HG03095 (cell line): ENCODE measurements around the gene ATOH8.

ENCODE experiments used
- ATAC-seq: cut with Tn5 transposase; IDR thresholded peaks from one replicate; pipeline ENCODE4 v1.9.1; 2021; ENCODE audit warnings: moderate library complexity; ENCODE audit not compliant: unreplicated experiment

The ATOH8 gene

DNA sequence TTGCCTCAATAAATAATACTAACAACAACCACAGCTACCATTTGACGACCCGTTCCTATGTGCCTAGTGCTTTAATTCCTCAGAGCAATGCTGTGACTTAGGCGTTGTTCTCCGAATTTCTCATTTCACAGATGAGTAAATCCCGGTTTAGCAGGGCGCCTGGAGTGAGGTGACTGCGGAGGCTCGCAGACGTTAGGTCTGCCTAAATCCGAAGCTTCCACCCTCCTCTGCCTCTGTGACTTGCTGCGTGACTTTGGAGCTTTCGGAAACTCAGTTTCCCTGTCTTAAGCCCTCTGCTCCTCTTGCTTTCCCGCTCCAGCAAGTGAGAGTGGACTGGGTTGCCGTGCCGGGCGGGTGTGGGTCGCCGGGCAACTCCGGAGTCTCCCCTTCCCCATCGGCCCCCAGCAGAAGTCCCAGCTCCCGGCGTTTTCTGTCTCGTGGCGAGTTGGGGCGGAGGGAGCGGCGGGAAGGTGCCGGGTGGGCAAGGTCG, 711 bp upstream of the ATOH8 start:
- ATAC-seq: no peak

DNA sequence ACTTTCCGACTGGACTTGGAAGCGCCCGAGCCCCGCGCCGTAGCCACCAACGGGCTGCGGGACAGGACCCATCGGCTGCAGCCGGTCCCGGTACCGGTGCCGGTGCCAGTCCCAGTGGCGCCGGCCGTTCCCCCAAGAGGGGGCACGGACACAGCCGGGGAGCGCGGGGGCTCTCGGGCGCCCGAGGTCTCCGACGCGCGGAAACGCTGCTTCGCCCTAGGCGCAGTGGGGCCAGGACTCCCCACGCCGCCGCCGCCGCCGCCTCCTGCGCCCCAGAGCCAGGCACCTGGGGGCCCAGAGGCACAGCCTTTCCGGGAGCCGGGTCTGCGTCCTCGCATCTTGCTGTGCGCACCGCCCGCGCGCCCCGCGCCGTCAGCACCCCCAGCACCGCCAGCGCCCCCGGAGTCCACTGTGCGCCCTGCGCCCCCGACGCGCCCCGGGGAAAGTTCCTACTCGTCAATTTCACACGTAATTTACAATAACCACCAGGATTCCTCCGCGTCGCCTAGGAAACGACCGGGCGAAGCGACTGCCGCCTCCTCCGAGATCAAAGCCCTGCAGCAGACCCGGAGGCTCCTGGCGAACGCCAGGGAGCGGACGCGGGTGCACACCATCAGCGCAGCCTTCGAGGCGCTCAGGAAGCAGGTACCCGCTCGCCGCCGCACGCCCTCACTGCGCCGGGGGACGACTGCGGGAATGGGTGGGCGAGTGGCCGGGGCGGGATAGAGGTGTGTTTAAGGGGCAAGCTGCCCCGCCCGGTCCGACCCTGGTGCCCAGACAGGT, 713 bp downstream of the ATOH8 start:
- ATAC-seq: no peak

DNA sequence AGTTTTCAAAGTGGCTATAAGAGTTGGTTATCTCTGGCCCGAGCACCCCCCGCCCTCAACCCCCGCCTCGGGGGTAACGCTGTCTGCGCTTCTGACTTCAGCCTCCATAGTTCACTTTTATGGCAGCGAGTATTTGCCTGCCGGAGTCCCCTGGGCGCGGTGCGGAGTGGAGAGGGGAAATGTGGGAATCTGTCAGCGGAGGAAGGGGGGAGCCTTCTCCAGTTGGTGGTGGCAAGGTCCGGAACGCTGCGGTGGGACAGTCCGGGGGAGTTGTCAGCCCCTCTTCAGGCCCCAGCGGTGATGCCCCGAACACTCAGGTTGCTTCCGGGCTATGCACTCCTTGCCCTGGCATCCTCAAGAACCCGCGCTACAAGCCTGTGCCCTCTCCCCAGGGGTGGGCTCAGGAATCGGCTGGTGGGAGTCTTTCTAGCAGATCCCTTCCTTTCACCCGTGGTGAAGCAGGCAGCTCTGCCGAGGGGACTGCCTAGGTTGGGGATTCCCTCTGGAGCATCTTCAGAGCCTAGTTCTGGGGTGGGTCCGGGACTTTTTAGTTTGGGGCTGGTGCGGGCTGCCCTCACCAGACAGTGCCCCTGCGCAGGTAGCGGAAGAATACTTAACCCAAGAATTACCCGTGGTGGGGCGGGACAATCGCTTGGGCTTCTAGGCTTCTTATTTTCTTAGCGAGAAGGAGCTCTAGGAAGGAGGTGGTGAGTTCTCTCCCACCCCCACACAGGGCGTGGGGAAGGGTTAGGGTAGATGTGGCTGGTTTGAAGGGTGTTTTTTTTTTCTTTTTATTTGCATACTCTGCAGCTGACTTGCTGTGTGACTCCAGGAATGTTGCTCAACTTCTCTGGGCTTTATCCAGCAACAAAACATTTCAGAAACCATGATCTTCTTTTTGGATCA, 1.6 kb downstream of the ATOH8 start:
- ATAC-seq: no peak

DNA sequence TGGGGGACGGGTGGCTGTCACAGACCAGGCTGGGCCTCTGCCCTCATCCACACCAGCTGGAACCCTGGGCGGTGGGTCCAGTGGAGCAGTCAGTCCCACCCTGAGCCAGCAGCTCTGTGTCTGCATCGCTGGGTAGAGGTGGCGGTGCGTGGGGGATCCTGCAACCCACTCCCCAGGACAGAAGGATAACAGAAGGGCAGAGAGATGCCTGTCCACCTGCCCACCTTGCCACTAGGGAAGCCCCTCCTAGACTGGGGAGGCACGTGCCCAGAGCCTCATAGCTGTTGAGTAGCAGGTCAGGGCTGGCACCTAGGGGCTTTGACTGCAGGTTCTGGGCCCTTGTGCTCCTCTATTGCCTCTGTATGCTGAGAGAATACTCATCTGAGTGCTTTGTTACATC, 2.4 kb downstream of the ATOH8 start:
- no peak for ATAC-seq

DNA sequence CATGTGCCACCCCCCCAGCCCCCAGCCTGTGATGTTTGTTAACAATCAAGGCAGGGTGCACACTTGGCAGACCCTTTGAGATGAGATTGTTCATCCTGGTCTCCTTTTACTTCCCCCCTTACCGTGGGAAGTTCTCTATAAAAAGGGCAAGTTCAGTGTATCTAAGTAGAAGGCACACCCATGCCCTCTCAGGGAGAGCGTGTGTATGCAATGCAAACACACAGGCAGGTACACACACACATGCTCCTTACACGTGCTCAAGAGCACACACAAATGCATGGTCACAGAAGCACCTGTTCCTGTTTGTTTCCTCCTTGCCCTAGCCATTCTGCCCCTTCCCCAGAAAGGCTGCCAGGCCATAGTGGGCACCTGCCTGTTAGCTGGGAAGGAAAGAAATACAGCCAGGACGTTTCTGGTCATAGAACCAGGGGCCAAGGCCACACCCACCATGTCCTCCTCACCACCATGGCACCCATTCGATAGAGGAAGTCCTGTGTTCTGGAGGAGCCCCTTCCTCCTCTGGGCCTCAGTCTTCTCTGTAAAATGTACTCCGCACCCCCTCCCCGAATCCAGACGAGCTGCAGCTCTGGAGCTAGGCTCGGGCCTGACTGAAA, 3.1 kb downstream of the ATOH8 start:
- ATAC-seq: no peak

DNA sequence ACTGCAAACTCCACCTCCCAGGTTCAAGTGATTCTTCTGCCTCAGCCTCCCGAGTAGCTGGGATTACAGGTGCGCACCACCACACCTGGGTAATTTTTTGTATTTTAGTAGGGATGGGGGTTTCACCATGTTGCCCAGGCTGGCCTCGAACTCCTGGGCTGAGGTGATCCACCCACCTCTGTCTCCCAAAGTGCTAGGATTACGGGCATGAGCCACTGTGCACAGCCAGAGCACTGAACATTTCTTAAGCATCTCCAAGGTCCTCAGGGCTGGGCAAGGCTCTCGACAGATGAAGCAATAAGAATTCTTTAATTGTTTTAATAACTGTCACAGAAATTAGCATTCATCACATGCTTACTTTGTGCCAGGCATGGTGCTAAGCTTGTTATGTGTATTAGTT, 4.1 kb downstream of the ATOH8 start:
- ATAC-seq: no peak

DNA sequence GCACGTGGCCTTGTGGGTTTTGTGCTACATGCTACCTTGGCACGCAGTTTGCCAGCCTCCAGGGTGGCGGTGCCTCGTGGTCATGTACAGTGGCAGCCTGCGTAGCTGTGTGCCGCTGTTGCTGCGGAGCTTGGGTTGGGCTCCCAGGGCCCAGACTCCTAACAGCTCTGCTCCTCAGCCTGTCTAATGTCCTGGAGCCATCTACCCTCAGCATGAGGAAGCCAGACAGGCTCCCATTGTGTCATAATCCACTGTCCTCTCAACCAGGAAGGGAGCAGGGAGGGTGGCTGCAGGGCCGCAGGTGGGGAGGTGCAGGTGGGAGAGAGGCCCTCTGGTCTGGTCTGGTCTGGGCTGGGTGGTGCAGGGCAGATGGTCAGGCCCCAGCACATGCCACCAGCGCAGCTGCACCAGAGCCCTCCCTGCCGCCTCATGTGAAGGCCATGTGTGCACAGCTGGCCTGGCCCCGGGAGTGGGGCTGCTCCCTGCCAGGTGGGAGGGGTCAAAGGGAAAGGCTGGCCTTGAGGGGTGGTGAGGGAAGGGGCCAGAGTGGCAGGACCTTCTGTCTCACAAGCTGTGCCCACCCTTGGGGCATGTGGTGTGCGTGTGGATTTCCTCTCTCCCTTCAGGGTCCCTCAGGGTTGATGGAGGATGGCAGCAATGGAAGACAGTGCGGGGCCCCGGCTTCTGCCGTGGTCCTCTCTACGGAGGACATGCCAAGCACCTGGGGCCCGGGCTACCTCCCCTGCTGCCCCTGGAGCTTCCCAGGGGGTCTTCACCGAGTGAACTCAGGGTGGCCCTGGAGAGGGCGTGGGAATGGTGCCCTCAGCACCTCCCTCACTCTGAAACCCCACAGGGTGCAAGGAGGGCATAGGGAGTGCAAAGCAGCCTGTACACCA, 4.8 kb downstream of the ATOH8 start:
- no peak for ATAC-seq

DNA sequence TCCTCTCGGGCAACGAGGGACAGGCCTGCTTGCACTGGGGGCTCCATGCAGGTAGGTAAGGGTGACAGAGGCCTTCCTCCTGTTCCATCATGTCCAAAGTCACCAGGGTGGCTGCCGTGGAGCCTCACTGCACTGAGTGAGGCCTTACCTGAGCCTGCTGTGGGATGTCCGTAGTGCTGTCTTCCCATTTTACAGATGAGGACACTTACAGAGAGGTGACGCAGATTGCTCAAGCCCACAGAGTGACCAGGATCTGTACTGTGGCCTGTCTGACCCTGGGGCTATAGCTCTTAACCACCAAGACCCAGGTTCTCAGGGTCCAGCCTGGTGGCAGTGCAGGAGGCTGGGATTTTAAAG, 5.4 kb downstream of the ATOH8 start:
- ATAC-seq: no peak

DNA sequence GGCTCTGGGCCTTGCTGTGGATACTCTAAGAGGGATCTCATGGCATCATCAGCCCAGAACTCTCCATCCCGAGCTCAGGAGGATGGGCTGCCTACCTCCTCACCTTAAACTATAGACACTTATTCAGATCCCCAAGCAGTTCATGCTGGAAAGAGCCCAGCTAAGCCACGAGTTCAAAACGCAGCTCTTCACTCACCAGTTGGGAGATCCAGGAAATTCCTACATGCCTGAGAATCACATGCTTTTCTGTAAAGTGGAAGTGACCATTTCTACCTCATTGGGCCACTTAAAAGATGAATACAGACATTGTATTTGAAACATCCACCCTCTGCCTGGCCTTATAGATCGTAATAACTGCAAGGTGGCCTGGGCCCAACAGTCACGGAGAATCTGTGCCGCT, 6.6 kb downstream of the ATOH8 start:
- ATAC-seq: no peak

DNA sequence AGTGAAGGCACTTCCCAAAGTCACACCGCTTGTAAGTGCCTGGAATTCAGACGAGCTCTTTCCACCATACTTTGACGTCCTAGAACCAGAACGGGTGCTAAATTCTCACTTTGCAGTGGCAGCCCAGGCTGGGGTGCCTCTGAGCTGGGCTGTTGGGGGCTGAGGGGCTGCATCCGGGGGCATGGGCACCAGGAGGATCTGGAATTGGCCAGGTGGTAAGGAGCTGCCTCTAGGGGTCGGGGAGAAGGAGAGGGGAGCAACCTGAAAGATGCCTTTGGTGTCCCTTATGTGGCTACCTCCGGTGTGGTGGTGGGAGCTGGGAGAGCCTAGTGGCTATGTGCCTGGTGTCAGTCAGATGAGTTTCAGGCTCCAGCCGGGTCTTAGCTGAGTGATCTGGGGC, 7.1 kb downstream of the ATOH8 start:
- no peak for ATAC-seq

DNA sequence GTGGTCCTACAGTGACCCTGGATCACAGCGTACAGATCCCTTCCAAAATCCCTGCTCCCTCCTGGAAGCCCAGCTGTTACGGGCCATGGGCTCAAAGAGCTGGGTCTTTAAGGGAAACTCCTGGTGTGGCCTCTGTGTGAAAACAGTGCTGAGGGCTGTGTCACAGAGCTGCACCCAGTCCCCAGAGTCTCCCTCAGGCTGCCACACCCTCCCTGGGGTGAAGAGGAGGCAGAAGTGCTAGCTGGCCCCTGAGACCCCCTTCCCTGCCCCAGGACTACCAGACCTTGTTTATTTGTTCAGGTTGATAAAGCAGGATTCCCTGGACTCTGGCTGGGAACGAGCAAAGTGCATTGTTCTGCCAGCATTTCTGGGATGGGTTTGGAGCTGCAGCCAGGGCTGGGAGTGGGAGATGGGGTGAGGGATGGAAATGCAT, 7.7 kb downstream of the ATOH8 start:
- ATAC-seq: no peak

DNA sequence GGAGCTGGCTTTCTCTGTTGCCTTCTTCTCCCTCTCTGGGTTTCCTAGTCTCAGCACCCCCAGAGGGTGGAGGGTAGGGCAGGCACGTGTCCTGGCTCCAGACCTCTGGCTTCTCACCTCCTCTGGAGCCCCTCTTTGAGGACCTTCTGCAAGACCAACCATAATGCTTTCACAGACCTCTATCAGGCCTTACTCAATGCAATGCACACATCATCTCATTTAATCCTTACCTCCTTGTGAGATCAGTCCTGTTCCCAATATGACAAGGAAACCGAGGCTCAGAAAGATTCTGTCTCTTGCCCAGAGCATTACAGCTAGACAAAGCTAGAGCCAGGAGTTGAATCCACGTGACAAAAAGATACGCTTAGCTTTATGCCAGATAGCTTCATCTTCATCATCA, 8.2 kb downstream of the ATOH8 start:
- no peak for ATAC-seq

DNA sequence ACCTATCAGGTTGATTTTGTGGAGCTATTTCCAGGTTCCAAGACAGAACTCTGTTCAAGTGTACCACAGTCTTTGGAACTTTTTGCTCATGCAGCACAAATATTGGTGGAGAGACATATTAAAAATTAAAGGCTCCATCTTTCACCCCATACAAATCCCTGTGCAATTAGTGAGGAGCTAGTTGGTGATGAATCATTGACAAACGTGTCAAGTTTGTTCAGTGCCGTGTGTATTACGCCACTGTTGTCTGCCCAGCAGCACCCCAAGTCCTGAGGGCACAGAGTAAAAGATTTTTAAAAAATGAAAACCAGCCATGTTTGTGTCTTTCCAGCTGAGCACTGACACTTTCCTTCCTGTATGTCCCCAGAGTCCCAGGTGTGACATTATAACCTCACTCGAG, 9.3 kb downstream of the ATOH8 start:
- no peak for ATAC-seq

DNA sequence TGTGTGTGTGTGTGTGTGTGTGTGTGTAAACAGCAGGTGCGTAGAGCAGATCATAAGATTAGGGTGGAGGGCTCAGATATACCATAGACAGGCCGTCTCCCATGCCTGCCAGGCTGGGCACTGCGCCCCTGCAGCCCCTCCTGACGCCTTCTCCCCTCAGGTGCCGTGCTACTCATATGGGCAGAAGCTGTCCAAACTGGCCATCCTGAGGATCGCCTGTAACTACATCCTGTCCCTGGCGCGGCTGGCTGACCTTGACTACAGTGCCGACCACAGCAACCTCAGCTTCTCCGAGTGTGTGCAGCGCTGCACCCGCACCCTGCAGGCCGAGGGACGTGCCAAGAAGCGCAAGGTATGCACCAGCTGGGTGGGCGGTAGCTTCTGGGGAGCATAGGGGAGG, 10.0 kb downstream of the ATOH8 start:
- ATAC-seq: no peak

DNA sequence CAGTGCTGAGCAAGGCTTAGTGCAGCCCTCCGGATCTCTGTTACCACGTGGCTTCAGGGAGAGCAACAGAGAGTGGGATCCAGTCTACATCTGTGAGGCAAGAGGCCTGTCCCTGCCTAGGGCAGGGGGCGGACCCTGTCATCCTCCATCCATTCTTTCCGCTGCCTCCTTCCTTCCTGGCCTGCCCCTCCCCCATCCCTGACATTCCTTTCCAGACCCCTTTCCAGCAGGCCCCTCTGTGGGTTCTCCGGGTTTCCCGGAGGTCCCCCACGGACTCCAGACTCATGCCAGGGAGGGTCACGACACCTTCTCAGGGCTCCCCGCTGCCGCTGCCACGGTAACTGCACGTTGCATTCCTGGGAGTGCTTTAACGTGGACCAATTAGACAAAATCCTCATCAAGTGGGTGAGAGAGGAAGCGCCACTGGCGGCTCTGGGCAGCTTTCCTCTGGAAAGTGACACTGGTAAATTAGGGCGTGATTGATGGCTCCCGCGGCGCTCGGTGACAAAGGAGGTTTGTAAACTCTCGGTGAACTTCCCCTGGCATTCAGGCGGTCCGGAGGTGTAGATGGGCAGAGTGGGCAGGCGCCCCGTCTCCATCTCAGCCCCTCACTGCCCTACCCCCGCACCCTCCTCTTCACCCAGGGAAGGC, 11.4 kb downstream of the ATOH8 start:
- no peak for ATAC-seq

DNA sequence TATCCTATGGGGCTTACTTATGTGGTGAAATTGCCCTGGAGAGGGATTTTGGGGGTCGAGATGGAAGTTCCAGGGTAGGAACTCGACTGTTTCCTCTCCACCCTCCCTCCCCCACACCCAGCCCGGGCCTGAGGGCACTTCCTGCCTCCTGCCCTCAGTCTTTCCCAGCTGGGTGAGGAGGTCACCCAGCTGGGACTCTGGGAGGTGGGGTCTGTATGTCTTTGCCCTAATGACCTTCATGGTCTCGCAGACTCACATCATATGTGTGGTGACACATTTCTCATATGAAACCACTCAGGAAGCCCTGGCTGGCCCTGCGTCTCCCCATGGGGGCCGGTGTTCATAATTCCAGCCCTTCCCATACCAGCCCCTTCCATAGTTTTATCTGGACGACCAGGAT, 12.4 kb downstream of the ATOH8 start:
- ATAC-seq: no peak

DNA sequence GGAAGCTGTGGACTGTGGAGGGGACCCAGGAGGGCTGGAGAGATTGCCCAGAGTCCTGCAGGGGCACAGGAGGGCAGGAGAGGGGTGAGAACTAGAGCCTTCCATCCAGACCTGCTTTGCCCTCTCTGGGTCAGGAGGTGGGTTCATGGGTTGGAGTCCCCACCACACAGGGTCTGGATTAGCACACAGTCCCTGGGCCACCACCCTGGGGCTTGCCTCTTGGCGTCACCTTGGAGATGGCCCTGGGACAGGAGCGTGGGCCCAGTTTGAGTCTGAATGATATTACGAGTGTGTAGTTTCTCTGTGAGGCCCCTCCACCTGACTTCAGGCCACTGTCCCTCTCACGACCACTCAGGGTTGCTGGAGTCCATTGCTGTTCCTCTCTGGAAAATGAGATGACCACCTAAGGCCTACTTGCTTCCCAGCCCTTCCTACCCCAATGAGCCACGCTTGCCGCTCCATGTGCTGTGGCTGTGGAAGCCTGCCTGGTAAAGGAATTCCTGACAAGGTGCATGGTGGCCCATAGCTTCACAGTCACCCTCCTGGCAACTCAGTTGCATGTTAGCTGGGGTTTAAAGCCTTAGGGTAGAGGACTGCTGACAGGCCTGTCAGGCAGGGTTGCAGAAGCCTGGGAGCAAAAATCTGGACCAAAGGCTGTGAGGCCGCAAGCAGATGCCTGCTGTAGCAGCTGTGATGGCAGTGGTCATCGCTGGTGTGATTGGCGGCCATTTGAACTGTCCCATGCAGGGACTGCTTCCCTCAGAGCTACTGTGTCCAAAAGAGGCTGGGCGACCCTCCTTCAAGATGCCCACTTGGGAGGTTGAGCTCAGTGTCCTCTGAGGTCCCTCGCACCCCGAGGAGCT, 14.2 kb downstream of the ATOH8 start:
- ATAC-seq: no peak

DNA sequence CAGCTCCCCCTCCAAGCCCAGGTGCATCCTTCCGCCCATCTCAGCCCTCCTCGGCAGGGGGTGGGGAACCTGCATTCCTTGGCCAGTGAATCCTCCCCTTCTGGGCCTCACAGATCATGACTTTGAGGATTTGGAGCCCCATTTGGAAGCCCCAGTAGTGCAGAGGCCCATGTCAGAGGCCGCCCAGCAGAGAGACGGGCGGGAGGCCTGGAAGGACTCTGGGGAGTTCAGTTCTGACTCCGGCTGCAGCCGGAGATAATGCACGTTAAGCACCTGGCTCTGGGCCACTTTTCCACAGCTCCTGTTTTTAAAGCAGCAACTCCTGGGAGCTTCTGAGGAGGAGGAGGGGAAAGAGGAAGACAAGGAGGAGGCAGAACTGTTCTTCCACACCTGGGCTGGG, 14.9 kb downstream of the ATOH8 start:
- ATAC-seq: no peak

DNA sequence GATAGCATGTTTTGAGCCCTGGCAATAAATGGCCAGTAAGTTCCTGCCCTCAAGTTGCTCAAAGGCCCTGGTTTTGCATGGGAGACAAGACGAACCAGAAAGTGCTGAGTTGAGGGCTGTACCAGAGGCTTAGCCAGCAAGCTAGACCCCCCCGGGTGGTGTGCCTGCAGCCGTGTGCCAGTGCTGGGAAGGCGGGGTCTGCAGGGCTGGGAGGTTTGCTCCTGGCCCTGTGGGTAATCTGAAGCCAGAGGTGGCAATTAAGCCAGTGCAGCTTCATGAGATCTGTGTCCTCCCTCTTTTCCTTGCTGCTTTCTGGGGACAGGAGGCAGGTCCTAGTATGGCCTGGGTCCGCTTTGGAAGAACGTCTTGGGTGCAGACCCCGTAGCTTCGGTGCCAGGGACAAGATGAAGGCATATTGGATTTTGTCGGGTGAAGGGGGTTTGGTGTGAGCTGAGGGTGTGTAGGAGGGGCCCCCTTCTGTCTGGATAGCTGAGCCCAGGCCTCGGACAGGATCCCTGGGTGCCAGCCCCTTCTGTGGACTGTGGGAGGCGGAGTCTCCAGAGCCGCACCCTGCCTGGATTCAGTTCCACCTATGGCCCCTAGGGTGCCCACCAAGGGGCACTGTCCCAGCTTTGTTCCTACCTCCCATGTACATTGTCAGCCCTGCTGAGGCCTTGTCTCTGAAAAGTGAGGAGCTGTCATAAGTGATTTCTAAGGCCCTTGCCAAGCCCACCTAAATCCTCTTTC, 15.6 kb downstream of the ATOH8 start:
- ATAC-seq: no peak
